ENCODE measurements around the gene TMEM263.
"Not testable (repeated sequence)": the region's sequence is repeated elsewhere in the genome, so short reads cannot be mapped to it uniquely, and the experiment has no call there.

TMEM263 gene

DNA sequence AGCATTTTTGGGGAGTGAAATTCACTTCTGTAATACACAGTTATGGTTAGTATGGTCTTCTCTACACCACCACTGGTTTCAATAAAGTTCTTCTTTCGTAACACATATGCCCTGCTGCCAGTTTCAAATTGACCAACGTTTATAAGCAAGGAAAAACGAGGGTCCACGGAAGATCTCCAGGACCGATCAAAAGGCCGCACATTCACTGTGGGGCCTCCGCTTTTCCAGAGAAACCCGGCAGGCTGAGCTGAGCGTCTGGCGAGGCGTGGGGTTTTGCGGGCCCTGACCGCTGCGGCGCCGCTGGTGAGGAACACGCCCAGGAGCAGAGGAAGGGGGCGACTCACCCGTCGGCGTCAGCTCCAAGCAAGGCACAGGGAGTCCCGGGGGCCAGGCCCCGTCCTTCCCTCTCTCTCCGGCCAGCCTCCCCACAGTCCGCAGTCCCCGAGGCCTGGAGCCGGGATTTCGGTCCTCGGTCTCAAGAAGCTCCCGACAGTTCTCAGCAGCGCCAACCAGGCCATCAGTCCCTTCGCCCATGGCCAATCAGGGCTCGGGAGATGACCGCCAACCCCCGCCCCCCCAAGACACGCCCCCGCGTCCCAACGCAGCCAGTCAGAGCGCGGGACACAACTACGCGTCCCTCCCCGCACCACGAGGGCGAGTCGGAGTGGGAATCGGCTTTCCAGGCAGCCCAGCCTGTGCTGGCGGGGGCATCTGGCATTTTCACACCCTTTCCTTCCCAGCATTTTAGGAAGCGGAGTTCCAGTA lies 31.1 kb downstream of the TMEM263 start, which contains the start of gene MTERF2:
Gene MTERF2 (minus strand): TSS at position 522 of the 765 bp plus-strand sequence. CDS start 8,432 bp downstream, outside the sequence.
- DNase-seq: peak; percentile 63 to 70

DNA sequence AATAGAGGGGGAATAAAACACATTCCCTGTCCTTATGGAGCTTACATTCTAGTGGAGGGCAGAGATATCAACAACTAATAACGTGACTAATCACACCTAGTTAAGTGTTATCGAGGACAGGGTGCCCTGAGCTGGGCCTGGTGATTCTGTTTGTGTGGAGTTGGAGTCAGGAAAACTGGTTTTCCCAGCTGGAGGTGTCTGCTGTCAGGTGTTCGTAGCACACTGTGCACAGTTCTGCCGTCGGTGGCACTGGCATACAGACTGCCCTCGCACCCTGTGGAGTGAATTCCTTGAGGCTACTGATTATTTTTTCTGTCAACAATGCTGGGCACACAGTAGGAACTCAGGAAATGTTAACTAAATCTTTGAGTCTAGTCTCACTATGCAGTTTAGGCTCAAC lies 32.1 kb downstream of the TMEM263 start:
- DNase-seq: no peak

DNA sequence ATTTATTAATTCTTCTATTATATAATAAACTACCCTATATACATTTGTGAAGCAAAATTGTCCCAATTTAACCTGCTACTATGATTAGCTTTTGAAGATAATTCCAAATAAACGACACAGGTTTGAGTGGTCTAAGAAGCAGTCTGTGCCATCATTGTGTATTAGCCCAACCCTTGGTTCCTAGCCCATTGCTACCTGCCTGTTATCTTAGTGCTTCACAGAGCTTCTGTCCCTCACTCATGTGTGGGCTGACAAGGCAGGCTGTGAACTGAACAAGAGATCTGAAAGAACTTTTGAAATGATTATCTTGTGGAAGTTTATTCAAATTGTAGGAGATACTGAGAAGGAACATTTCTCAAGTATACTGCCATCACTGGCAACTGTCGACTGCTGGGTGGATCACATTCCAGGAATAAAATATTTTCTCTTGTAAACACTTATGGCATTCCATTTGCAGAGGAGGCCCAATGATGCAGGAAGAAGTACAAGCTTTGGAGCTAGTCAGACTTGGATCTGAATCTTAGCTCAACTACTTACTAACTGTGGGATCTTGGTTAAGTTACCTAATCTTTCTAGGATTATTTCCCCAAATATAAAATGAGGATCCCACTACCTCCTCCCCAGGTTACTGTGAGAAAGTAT lies 39.0 kb downstream of the TMEM263 start:
- DNase-seq: no peak

DNA sequence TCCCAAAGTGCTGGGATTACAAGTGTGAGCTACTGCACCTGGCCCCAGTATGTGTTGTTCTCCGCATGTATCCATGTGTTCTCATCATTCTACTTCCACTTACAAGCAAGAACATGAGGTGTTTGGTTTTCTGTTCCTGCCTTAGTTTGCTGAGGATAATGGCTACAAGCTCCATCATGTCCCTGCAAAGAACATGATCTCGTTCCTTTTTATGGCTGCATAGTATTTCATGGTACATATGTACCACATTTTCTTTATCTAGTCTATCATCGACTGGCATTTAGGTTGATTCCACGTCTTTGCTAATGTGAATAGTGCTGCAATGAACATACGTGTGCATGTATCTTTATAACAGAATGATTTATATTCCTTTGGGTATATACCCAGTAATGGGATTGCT lies 40.4 kb downstream of the TMEM263 start:
- DNase-seq: not testable (repeated sequence)

DNA sequence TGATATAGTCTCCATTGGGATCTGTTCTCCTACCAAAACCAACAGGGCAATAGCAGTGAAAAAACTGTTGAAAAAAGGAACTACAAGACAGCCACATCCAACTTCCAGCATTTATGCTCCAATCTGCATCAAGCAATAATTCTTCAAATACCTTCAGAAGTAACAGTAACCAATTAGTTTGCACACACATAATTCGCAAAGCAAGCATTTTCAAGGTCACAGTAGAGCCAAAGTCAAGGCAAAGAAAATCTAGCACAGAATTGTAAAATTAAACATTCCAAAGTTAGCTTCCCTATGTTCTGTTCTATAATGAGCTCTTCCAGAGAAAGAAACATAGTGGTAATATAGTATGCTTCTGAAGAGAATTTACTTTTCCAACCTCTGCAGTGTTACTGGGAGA lies 42.2 kb downstream of the TMEM263 start:
- no peak for DNase-seq

DNA sequence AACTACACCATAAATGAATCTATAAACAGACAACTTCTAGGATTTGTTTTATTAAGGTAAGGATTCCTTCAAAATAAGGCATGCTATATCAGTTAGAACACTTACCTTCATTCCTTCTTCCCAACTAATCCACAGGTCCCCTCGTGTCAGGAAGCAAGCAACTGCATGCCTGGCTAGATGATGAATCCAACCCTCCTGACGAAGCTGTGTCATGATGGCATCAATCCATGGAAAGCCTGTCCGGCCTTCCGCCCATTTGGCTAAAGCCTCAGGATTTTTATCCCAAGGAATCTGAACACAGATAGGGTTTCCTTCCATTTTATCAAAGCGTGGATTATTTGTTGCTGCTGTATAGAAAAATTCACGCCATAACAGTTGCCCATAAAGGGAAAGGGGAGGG lies 43.7 kb downstream of the TMEM263 start:
- DNase-seq: no peak

DNA sequence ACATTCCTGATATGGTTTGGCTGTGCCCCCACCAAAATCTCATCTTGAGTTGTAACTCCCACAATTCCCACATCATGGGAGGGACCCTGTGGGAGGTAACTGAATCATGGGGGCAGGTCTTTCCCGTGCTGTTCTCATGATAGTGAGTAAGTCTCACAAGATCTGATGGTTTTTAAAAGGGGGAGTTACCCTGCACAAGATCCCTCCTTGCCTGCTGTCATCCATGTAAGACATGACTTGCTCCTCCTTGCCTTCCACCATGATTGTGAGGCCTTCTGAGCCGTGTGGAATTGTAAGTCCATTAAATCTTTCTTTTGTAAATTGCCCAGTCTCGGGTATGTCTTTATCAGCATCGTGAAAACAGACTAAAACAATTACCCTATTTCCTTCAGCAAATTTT lies 47.0 kb downstream of the TMEM263 start:
- DNase-seq: not testable (repeated sequence)

DNA sequence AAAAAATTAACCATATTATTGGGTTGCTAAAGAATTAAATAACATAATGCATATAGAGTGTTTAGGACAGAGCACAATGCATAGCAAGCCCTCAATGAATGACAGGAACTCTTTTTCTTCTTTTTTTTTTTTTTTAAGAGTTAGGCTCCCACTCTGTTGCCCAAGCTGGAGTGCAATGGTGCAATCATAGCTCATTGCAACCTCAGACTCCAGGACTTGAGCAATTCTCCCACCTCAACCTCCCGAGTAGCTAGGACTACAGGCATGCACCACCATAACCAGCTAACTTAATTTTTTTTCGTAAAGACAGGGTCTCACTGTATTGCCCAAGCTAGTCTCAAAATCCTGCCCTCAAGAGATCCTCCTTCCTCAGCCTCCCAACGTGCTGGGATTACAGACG lies 51.7 kb downstream of the TMEM263 start:
- DNase-seq: no peak

DNA sequence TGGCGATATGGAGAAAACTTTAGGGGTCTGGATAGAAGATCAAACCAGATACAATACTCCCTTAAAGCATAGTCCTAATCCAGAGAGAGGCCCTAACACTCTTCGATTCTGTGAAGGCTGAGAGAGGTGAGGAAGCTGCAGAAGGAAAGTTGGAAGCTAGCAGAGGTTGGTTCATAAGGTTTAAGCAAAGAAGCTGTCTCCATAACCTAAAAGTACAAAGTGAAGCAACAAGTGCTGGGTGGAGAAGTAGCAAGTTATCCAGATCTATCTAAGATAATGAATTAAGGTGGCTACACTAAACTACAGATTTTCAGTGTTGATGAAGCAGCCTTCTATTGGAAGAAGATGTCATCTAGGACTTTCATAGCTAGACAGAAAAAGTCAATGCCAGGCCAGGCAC lies 55.8 kb downstream of the TMEM263 start:
- no peak for DNase-seq

DNA sequence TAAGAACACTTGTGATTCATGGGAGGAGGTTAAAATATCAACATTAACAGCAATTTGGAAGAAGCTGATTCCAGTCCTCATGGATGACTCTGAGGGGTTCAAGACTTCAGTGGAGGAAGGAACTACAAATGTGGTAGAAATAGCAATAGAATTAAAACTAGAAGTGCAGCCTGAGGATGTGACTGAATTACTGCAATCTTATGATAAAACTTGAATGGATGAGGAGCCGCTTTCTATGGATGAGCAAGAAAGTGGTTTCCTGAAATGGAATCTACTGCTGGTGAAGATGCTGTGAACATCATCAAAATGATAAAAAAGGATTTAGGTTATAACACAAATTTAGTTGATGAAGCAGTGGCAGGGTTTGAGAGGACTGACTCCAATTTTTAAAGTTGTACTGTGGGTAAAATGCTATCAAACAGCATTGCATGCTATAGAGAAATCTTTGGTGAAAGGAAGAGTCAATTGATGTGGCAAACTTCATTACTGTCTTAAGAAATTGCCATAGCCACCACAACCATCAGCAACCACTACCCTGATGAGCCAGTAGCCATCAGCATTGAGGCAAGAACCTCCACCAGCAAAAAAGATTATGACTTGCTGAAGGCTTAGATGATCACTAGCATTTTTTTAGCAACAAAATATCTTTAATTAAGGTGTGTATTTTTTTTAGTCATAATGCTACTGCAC lies 57.2 kb downstream of the TMEM263 start:
- no peak for DNase-seq

DNA sequence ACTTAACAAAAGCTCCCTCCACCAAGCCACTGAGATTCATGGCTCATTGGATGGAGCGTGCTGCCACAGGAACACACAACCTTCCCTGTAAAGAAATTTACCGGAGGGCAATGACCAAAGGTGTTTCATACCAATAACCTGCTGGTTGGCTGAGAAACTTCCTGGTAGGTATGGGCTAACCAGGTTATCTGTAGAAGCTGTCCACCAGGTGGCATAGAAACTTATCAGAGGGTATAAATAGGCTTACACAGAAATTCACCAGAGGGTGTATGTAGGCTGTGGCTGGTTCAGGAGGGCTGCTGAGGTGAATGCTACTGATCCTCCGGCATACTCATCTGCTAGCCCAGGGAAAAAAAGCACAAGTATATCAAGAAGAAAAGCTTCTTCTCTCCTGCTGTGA lies 58.3 kb downstream of the TMEM263 start:
- no peak for DNase-seq

DNA sequence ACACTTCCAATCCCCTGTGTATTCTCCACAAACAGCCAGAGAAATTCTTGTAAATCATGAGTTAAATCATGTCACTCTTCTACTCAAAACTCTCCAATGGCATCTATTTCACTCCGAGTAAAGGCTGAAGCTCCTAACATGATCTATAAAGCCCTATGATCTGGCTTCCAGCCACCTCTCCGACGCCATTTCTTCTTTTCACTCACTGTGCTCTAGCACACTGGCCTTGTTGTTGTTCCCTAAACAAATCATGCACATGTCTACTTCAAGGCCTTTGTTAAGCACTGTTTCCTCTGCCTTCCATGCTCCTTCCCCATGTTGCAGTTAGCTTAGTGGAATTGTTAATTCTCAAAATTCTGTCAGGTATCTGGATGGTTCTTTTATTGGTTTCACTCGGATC lies 61.3 kb downstream of the TMEM263 start:
- no peak for DNase-seq

DNA sequence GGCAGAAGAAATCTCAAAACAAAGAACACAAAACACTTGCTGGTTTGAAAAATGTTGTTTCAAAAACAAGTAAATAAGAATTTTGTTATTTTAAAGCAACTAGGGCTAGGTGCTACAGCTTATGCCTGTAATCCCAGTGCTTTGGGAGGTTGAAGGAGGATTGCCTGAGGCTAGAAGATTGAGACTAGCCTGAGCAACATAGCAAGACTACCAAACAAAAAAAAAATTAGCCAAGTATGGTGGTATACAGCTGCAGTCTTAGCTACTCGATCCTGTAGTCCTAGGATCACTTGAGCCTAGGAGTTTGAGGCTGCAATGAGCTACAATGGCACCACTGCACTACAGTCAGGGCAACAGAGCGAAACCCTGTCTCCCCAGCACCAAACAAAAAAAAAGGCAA lies 63.8 kb downstream of the TMEM263 start:
- no peak for DNase-seq
